Endothelial cell of umbilical vein (primary cell): ENCODE measurements around the gene CCDC85C. TPM values are rescaled to one million over a fixed set of nuclear protein-coding genes. Genes with fewer than 3 reads are reported as not detected.

Experiments used
- BruUV-seq: library from RNA; stranded (reverse); fragments of 400-500 nt; replicated peaks from 2 replicates; lab custom pipeline; 2021; lab: Mats Ljungman, UMichigan
- CTCF ChIA-PET: fragments of 300-600, 350-600 bp; sonication (Branson Sonifier 250); formaldehyde crosslinking; loops from one replicate; lab custom pipeline; 2021; ENCODE audit warnings: antibody characterized with exemption, inconsistent platforms; lab: Charles Lee
- POLR2A ChIA-PET: fragments of 300-600, 350-600 bp; sonication (Branson Sonifier 250); formaldehyde crosslinking; loops from one replicate; lab custom pipeline; 2021; ENCODE audit warnings: antibody characterized with exemption, inconsistent platforms; lab: Charles Lee
- DNase-seq: peaks from one replicate; pipeline ENCODE4 v3.0.0-alpha.2; 2011; ENCODE audit warnings: low read depth, low spot score
- FAIRE-seq: peaks from 2 replicates; lab custom pipeline; 2011; peaks lifted over from hg19 to GRCh38; lab: Jason Lieb, UNC
- H2AFZ ChIP-seq: 2 replicates; pipeline ENCODE4 v1.6.0; 2012; ENCODE audit warnings: low read depth, low read length, control low read depth, inconsistent platforms
- H3K27ac ChIP-seq: 2 replicates; pipeline ENCODE4 v1.5.1; 2011; ENCODE audit warnings: low read depth, mild to moderate bottlenecking, control low read depth, low read length, moderate library complexity; ENCODE audit not compliant: insufficient read depth
- H3K27me3 ChIP-seq, 2 experiments: 2 replicates each; pipeline versions ENCODE4 v1.6.0 to v1.6.1; 2011; ENCODE audit warnings: low read length in 2 of 2, mixed read lengths in 1 of 2; ENCODE audit not compliant: control insufficient read depth in 2 of 2, insufficient read depth in 2 of 2
- H3K36me3 ChIP-seq, 2 experiments: 2 replicates in 1 of 2; 3 replicates in 1 of 2; pipeline ENCODE4 v1.5.1; 2011; ENCODE audit warnings: low read length in 2 of 2, mild to moderate bottlenecking in 1 of 2, moderate library complexity in 1 of 2; ENCODE audit not compliant: control insufficient read depth in 2 of 2, insufficient read depth in 2 of 2; ENCODE audit errors: extremely low read depth in 1 of 2
- H3K4me1 ChIP-seq: 3 replicates; pipeline ENCODE4 v1.5.1; 2011; ENCODE audit warnings: mild to moderate bottlenecking, low read length; ENCODE audit not compliant: control insufficient read depth, insufficient read depth; ENCODE audit errors: extremely low read depth
- H3K4me2 ChIP-seq: 2 replicates; pipeline ENCODE4 v1.6.1; 2011; ENCODE audit warnings: low read length, control low read depth, mixed read lengths; ENCODE audit not compliant: insufficient read depth
- H3K4me3 ChIP-seq, 3 experiments: fragments of 200-600 bp in 1 of 3; sonication (generic), shearing (Covaris generic) in 1 of 3; replicated peaks in 1 of 3; 2 replicates each; pipeline ENCODE4 v1.5.1; 2011 to 2016; ENCODE audit warnings: control low read depth in 3 of 3, low read length in 3 of 3, mild to moderate bottlenecking in 2 of 3, inconsistent platforms in 1 of 3, low read depth in 1 of 3, moderate library complexity in 1 of 3; ENCODE audit not compliant: insufficient read depth in 1 of 3
- H3K79me2 ChIP-seq: 2 replicates; pipeline ENCODE4 v1.6.0; 2012; ENCODE audit warnings: low read length, inconsistent platforms; ENCODE audit not compliant: control insufficient read depth, insufficient read depth
- H3K9ac ChIP-seq: replicated peaks from 2 replicates; pipeline ENCODE3; 2011; ENCODE audit warnings: low read length, control low read depth; ENCODE audit not compliant: insufficient read depth; ENCODE audit errors: extremely low read depth
- H3K9me1 ChIP-seq: replicated peaks from 3 replicates; pipeline ENCODE4 v1.6.0; 2011; ENCODE audit warnings: mild to moderate bottlenecking, low read length; ENCODE audit not compliant: control insufficient read depth, insufficient read depth; ENCODE audit errors: extremely low read depth
- H3K9me3 ChIP-seq: replicated peaks from 2 replicates; pipeline ENCODE4 v1.5.1; 2012; ENCODE audit warnings: low read length, inconsistent platforms; ENCODE audit not compliant: control insufficient read depth, insufficient read depth
- H4K20me1 ChIP-seq: replicated peaks from 2 replicates; pipeline ENCODE3; 2011; ENCODE audit warnings: mild to moderate bottlenecking, low read length; ENCODE audit not compliant: control insufficient read depth, insufficient read depth; ENCODE audit errors: extremely low read depth
- EZH2 ChIP-seq: IDR thresholded peaks from 2 replicates; pipeline ENCODE4 v1.6.1; 2012; ENCODE audit warnings: borderline replicate concordance, low read depth, mild to moderate bottlenecking, moderate library complexity, low read length, inconsistent platforms; ENCODE audit not compliant: severe bottlenecking
- FOS ChIP-seq: IDR thresholded peaks from 2 replicates; pipeline ENCODE4 v1.6.1; 2011; ENCODE audit warnings: mild to moderate bottlenecking, low read length, moderate library complexity, borderline replicate concordance; ENCODE audit not compliant: insufficient read depth
- GATA2 ChIP-seq: IDR thresholded peaks from 2 replicates; pipeline ENCODE4 v1.7.0; 2011; ENCODE audit warnings: low read depth, mild to moderate bottlenecking, moderate library complexity, mixed read lengths, low read length; ENCODE audit not compliant: insufficient read length, insufficient read depth
- JUN ChIP-seq: IDR thresholded peaks from 2 replicates; pipeline ENCODE4 v1.6.1; 2011; ENCODE audit warnings: borderline replicate concordance, low read depth; ENCODE audit not compliant: insufficient read length, insufficient read depth
- MAX ChIP-seq: IDR thresholded peaks from 2 replicates; pipeline ENCODE4 v1.6.1; 2011; ENCODE audit not compliant: insufficient read depth, insufficient read length
- MYC ChIP-seq: IDR thresholded peaks from one replicate; pipeline ENCODE4 v1.6.1; 2011; ENCODE audit warnings: mild to moderate bottlenecking, low read depth, low read length
- POLR2A ChIP-seq: IDR thresholded peaks from 2 replicates; pipeline ENCODE4 v1.6.1; 2012; ENCODE audit warnings: low read depth, mild to moderate bottlenecking, control low read depth, low read length
- POLR2AphosphoS5 ChIP-seq: IDR thresholded peaks from 2 replicates; pipeline ENCODE4 v1.6.1; 2012; ENCODE audit warnings: low read depth, mild to moderate bottlenecking, control low read depth, low read length, moderate library complexity; ENCODE audit not compliant: insufficient read depth
- dilution Hi-C: fragments of 300-500 bp; cut with MboI; formaldehyde crosslinking; loops from one replicate; pipeline ENCODE4 v1.15.0; 2019; ENCODE audit warnings: low sequenced_read_pairs; ENCODE audit not compliant: extremely low pct_ligation_motif_present
- intact Hi-C: fragments of 100-400 bp; cut with micrococcal nuclease; formaldehyde crosslinking; loops from one replicate; pipeline ENCODE4 v1.10.0; 2022
- polyA plus RNA-seq, 4 experiments: library from polyadenylated mRNA; depleted of rRNA in 3 of 4; stranded (reverse) in 3 of 4; unstranded in 1 of 4; fragments of >200 nt; gene quantifications; 2 replicates each; pipeline versions ENCODE4 v1.2.1 to v1.2.3, GENCODE V29; 2011 to 2012; ENCODE audit warnings: missing spikeins in 1 of 4
- total RNA-seq: library from RNA; stranded (reverse); gene quantifications from 2 replicates; pipeline ENCODE4 v1.2.3, GENCODE V29; 2021
- TF ChIP-seq, protein P1 (sequence below), 2 donors: IDR thresholded peaks; 1 replicate in 1 of 2; 2 replicates in 1 of 2; pipeline ENCODE4 v1.5.1; 2011; ENCODE audit warnings: low read length in 2 of 2, mild to moderate bottlenecking in 2 of 2, moderate library complexity in 2 of 2, control low read depth in 1 of 2, inconsistent platforms in 1 of 2, low read depth in 1 of 2; ENCODE audit not compliant: insufficient read depth in 1 of 2; ENCODE audit errors: extremely low read depth in 1 of 2

The CCDC85C gene
- total and polyA plus RNA-seq, 2 donors (not counting 3 experiments of a cell fraction or from before 2014, with no cell fraction given), result 7.5 to 17.8 TPM

DNA sequence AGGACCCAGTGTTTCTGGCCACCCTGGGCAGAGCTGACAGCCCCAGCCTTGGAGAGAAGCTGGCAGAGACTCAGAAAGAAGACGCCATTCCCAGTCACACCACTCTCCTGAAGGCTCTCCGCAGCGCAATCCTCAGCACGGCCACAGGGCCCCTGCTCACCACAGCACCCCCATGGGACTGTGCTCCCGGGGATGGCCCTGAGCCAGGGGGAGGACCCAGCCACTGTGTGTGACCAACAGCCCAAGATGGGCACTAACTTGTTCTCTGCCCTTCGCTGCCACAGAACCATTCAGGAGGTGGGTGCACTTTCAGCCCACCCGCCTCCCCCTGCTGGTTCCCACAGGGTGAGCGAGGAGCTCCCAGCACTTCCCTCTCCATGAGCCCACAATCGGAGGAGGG is 65.7 kb downstream of the CCDC85C start:
- TF ChIP-seq, protein P1, sequence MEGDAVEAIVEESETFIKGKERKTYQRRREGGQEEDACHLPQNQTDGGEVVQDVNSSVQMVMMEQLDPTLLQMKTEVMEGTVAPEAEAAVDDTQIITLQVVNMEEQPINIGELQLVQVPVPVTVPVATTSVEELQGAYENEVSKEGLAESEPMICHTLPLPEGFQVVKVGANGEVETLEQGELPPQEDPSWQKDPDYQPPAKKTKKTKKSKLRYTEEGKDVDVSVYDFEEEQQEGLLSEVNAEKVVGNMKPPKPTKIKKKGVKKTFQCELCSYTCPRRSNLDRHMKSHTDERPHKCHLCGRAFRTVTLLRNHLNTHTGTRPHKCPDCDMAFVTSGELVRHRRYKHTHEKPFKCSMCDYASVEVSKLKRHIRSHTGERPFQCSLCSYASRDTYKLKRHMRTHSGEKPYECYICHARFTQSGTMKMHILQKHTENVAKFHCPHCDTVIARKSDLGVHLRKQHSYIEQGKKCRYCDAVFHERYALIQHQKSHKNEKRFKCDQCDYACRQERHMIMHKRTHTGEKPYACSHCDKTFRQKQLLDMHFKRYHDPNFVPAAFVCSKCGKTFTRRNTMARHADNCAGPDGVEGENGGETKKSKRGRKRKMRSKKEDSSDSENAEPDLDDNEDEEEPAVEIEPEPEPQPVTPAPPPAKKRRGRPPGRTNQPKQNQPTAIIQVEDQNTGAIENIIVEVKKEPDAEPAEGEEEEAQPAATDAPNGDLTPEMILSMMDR (IDR thresholded peaks at IDR 0.05; ENCODE audit: extremely low read depth in 1 of 2, insufficient read depth in 1 of 2, low read depth in 1 of 2, low read length in 2 of 2), result peak in 1 of 2 donors; percentile 7
- TF ChIP-seq MYC, result no peak
- no peak overlapping the region for H3K4me2 ChIP-seq
- H3K36me3 ChIP-seq, result no peaks in the 10 kb centered on the region
- no peaks in the 10 kb centered on the region for H3K27me3 ChIP-seq
- ChIA-PET CTCF (interaction anchor here (1.1 to 1.7 kb wide), 4 partner anchors 17 to 90 kb away, joined by 3 to 4 read pairs (median 4); no protein-coding TSS in a partner anchor), POLR2A (no interaction called here)
- FAIRE-seq, result no peak
- H3K79me2 ChIP-seq, result no peaks in the 10 kb centered on the region
- dilution Hi-C loops (no loop called here), intact Hi-C loops (loop anchor here (2.0 to 10.0 kb wide), 3 partner anchors 13 to 217 kb away; no protein-coding TSS in a partner anchor)
- H3K4me1 ChIP-seq, result peaks cover 2% of the 10 kb centered on the region
- no peak overlapping the region for H3K4me3 ChIP-seq
- BruUV-seq, result no TSS peak
- DNase-seq, result no peak
- H3K9me1 ChIP-seq, result no peaks in the 10 kb centered on the region
- no peaks in the 10 kb centered on the region for H4K20me1 ChIP-seq
- H2AFZ ChIP-seq, result no peak overlapping the region
- H3K9ac ChIP-seq, result no peak overlapping the region
- H3K9me3 ChIP-seq, result no peaks in the 10 kb centered on the region
- no peak overlapping the region for H3K27ac ChIP-seq

DNA sequence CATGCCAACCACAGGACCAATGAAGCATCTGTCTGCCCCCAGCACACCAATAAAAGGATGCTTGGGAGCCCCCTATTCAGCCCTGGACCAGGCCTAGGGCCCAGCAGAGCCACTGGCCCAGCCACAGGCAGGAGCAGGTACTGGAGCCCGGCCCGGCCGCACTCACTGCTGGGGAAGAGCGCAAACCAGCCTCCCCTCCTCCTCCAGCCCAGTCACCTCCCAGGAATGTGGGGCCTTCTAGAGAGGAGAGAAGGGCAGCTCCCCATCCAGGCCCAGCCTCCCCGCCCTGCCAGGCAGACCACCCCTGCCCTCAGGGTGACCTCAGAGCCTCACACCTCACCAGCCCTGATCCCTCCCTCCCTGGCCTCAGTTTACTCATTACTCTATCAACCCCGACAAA is 66.6 kb downstream of the CCDC85C start:
- Histone ChIP-seq H3K9me1 (no peaks in the 10 kb centered on the region), H3K4me1 (peaks cover 4% of the 10 kb centered on the region), H3K27me3 (no peaks in the 10 kb centered on the region), H4K20me1 (no peaks in the 10 kb centered on the region), H3K4me3 (no peak overlapping the region), H3K27ac (no peak overlapping the region), H2AFZ (no peak overlapping the region), H3K4me2 (no peak overlapping the region), H3K9me3 (no peaks in the 10 kb centered on the region), H3K79me2 (no peaks in the 10 kb centered on the region), H3K9ac (no peak overlapping the region), H3K36me3 (no peaks in the 10 kb centered on the region)
- ChIA-PET CTCF (interaction anchor here (1.2 to 1.7 kb wide), 2 partner anchors 72 to 91 kb away, joined by 4 read pairs; no protein-coding TSS in a partner anchor), POLR2A (no interaction called here)
- no peak for FAIRE-seq
- TF ChIP-seq MAX (no peak), JUN (no peak), POLR2A (no peak), POLR2AphosphoS5 (no peak), EZH2 (no peak), MYC (no peak), GATA2 (no peak), FOS (no peak)
- TF ChIP-seq, protein P1 (IDR thresholded peaks at IDR 0.05; ENCODE audit: extremely low read depth in 1 of 2, insufficient read depth in 1 of 2, low read depth in 1 of 2, low read length in 2 of 2), result no peak
- DNase-seq, result peak; percentile 27
- dilution Hi-C loops, result no loop called here
- intact Hi-C loops, result loop anchor here (10.0 kb wide), 1 partner anchor 217 kb away; no protein-coding TSS in a partner anchor
- BruUV-seq, result no TSS peak
